KOPT-K1 (cell line): ENCODE data around the gene PHLPP1.

Source experiments
- H3K27ac ChIP-seq: fragments of 200-600 bp; sonication (generic); 2 replicates; pipeline ENCODE4 v1.5.1; 2016; ENCODE audit warnings: antibody characterized with exemption, mild to moderate bottlenecking, low read depth, low read length; ENCODE audit not compliant: poor library complexity, severe bottlenecking
- H3K36me3 ChIP-seq: fragments of 200-600 bp; sonication (generic); 2 replicates; pipeline ENCODE4 v1.5.1; 2017; ENCODE audit warnings: antibody characterized with exemption, mild to moderate bottlenecking, low read length, moderate library complexity; ENCODE audit not compliant: insufficient read depth
- H3K9me3 ChIP-seq: fragments of 200-600 bp; sonication (generic); 2 replicates; pipeline ENCODE4 v1.5.1; 2017; ENCODE audit warnings: antibody characterized with exemption, low read length, mild to moderate bottlenecking; ENCODE audit not compliant: insufficient read depth, poor library complexity, severe bottlenecking

The PHLPP1 gene

DNA sequence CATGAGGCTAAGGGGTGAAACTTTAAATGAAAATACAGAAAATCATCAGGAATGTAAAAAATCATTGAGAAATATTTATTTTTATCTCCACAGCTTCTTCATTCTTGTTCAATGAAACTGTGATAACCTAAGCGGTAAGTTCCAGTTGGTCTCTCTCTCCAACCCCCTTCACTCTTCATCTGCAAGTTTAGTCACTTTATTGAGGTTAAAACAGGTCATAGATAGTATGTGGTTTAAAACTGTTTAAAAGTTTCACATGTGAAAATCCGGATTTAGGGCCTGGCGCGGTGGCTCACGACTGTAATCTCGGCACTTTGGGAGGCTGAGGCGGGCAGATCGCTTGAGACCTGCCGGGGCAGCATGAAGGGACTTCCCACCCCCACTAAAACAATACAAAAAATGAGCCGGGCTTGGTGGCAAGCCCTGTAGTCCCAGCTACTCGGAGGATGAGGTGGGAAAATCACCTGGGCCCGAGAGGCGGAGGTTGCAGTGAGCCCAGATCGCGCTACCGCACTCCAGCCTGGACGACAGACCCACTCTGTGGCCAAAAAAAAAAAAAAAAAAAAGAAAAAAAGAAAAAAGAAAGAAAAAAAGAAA is 1.6 kb upstream of the PHLPP1 start:
- Histone ChIP-seq H3K36me3 (no peaks in the 10 kb centered on the region), H3K9me3 (no peaks in the 10 kb centered on the region), H3K27ac (no peak overlapping the region)

GRCh38 chr18:62714671-62715435 is 488 bp upstream of the PHLPP1 start:
- Histone ChIP-seq H3K27ac (no peak overlapping the region), H3K36me3 (no peaks in the 10 kb centered on the region), H3K9me3 (no peaks in the 10 kb centered on the region)

GRCh38 chr18:62715759-62716615 is 646 bp downstream of the PHLPP1 start:
- Histone ChIP-seq H3K36me3 (no peaks in the 10 kb centered on the region), H3K27ac (no peak overlapping the region), H3K9me3 (no peaks in the 10 kb centered on the region)

DNA sequence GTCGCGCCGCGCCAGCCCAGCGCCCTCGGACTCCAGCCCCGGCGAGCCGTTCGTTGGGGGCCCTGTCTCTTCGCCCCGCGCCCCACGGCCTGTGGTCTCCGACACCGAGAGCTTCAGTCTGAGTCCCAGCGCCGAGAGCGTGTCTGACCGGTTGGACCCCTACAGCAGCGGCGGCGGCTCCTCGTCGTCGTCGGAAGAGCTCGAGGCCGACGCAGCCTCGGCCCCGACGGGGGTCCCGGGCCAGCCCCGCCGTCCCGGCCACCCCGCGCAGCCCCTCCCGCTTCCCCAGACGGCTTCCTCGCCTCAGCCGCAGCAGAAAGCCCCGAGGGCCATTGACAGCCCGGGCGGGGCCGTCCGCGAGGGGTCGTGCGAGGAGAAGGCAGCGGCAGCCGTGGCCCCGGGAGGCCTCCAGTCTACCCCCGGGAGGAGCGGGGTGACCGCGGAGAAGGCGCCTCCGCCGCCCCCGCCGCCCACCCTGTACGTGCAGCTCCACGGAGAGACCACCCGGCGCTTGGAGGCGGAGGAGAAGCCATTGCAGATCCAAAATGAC is 1.4 kb downstream of the PHLPP1 start:
- Histone ChIP-seq H3K36me3 (no peaks in the 10 kb centered on the region), H3K9me3 (no peaks in the 10 kb centered on the region), H3K27ac (no peak overlapping the region)

- H3K9me3 ChIP-seq: no peaks in the 10 kb centered on the region
- H3K27ac ChIP-seq: no peak overlapping the region
- no peaks in the 10 kb centered on the region for H3K36me3 ChIP-seq
Observed at GRCh38 chr18:62717169-62717924, 2.0 kb downstream of the PHLPP1 start.

- Histone ChIP-seq H3K27ac (no peak overlapping the region), H3K9me3 (no peaks in the 10 kb centered on the region), H3K36me3 (no peaks in the 10 kb centered on the region)
Observed at GRCh38 chr18:62717925-62718800, 2.8 kb downstream of the PHLPP1 start.

GRCh38 chr18:62720048-62720447 is 4.7 kb downstream of the PHLPP1 start:
- Histone ChIP-seq H3K27ac (no peak overlapping the region), H3K9me3 (no peaks in the 10 kb centered on the region), H3K36me3 (no peaks in the 10 kb centered on the region)

DNA sequence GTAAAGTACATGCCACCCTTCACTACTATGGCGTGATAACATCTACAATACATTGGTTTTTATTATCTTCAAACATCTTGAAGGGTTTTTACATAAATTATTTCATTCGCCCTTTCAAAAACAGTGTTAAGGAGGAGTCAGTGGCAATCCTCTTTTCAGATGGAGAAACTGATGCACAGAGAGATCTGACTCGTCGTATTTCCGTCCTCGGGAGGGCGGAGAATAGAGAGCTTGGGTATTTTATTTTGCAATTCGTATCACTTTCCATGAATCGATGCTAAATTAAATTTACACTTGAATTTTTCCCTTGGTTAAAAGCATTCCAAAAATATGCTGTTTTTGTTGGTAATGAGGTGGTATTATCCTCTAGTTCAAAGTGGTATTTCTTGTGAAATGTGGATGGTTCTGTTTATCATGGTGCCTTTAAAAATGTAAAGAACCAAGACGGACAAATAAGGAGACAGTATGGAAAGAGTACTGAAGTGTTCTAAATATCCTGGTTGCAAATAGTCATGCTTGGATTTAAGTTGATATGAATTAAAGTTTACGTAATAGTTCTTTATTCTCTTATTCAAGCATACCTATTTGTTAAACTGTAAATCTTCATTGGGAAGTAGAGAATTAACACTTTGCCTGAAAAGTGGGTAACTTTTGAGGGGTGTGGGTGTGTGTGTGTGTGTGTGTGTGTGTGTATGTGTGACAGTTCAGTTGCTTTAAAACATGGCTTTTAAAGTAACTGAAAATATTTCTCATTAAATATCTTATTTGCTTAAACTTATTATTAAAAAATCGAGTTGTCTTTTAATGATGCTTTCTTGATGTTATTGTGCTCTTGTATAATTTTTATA is 5.6 kb downstream of the PHLPP1 start:
- no peak overlapping the region for H3K27ac ChIP-seq
- H3K9me3 ChIP-seq: no peaks in the 10 kb centered on the region
- no peaks in the 10 kb centered on the region for H3K36me3 ChIP-seq

- Histone ChIP-seq H3K27ac (no peak overlapping the region), H3K9me3 (no peaks in the 10 kb centered on the region), H3K36me3 (no peaks in the 10 kb centered on the region)
Observed at GRCh38 chr18:62721839-62722795, 6.8 kb downstream of the PHLPP1 start.

DNA sequence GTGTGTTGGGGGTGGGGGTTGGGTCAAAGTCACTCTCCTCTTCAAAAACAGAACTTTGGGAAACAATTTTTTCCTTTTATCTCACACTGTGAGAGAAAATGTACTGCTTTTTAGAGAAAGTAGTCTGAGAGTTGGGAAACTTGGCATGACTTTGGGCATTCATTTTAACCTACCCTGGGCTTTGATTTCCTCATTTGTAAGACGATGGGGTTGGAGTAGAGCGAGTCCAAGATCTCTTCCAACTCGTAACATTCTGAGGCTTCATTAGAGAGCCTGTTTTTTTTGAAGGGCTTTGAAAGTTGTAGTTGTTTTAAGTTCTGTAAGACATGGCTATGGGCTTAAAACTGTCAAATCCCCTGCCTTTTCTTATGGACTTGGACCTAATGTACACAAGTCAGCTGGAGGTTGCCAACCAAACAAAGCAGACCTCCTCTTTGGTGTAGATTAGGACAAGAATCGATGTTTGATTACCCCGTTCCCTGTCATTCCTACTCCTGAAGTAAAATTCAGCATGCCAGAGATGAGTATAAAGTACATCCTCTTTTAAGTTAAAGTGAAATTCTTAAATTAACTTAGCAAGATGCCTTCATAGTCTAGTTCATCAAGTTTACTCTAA is 8.4 kb downstream of the PHLPP1 start:
- Histone ChIP-seq H3K36me3 (no peaks in the 10 kb centered on the region), H3K27ac (no peak overlapping the region), H3K9me3 (no peaks in the 10 kb centered on the region)

- Histone ChIP-seq H3K36me3 (no peaks in the 10 kb centered on the region), H3K27ac (no peak overlapping the region), H3K9me3 (no peaks in the 10 kb centered on the region)
Observed at GRCh38 chr18:62725896-62726295, 10.6 kb downstream of the PHLPP1 start.

DNA sequence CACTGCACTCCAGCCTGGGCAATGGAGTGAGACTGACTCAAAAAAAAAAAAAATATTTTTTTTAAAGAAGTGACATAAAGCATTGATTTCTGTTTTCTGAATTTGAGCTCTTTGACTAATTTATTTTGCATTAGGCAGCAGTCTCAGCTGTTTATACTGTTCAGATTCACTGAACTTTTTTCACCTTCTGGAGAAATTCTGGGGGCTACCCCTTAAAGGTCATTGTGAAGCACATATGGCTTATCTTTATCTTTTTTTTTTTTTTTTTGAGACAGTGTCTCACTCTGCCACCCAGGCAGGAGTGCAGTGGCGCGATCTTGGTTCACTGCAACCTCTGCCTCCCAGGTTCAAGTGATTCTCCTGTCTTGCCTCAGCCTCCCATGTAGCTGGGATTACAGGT is 12.9 kb downstream of the PHLPP1 start:
- Histone ChIP-seq H3K9me3 (peaks cover 10% of the 10 kb centered on the region), H3K27ac (no peak overlapping the region), H3K36me3 (no peaks in the 10 kb centered on the region)
